Effector memory CD8-positive, alpha-beta T cell (primary cell): Measurements from ENCODE around the gene DVL2.
"Not testable (repeated sequence)": the region's sequence is repeated elsewhere in the genome, so short reads cannot be mapped to it uniquely, and the experiment has no call there.

Experiments used
- ATAC-seq: fragments of 150-1000 bp; cut with Tn5 transposase; replicated peaks from 2 replicates; pipeline ENCODE4 v1.10.0; 2021; ENCODE audit warnings: mild to moderate bottlenecking, moderate library complexity
- DNase-seq, 3 experiments: peaks; one replicate each; pipeline ENCODE4 v3.0.0; 2021
- H3K27ac Mint-ChIP-seq, 2 donors: one replicate each; pipeline ENCODE4 v1.8.0; 2022; ENCODE audit warnings: mild to moderate bottlenecking in 2 of 2, mixed read lengths in 2 of 2, moderate library complexity in 2 of 2
- H3K27me3 Mint-ChIP-seq, 2 donors: one replicate each; pipeline ENCODE4 v1.8.0; 2022; ENCODE audit warnings: mixed read lengths in 2 of 2
- H3K36me3 Mint-ChIP-seq: one replicate; pipeline ENCODE4 v1.8.0; 2022; ENCODE audit warnings: mild to moderate bottlenecking, moderate library complexity, mixed read lengths; ENCODE audit not compliant: insufficient read depth
- H3K4me1 Mint-ChIP-seq, 2 donors: one replicate each; pipeline ENCODE4 v1.8.0; 2022; ENCODE audit warnings: low read depth in 2 of 2, mixed read lengths in 2 of 2
- H3K4me3 Mint-ChIP-seq, 2 donors: one replicate each; pipeline ENCODE4 v1.8.0; 2022; ENCODE audit warnings: mild to moderate bottlenecking in 2 of 2, mixed read lengths in 2 of 2, moderate library complexity in 2 of 2
- H3K9me3 Mint-ChIP-seq, 2 donors: one replicate each; pipeline ENCODE4 v1.8.0; 2022; ENCODE audit warnings: mixed read lengths in 2 of 2

The DVL2 gene

GRCh38 chr17:7250695-7251627, 16.6 kb upstream of the DVL2 start:
- no peaks in the 10 kb centered on the region for H3K27me3 Mint-ChIP-seq
- peak; percentile 6 for ATAC-seq
- peaks cover 51% of the 10 kb centered on the region for H3K36me3 Mint-ChIP-seq
- no peaks in the 10 kb centered on the region for H3K9me3 Mint-ChIP-seq
- peak overlapping the region; percentile 99 to 100 for H3K27ac Mint-ChIP-seq
- no peak for DNase-seq
- H3K4me3 Mint-ChIP-seq, result peak overlapping the region; percentile 94 to 95
- peaks cover 28 to 37% of the 10 kb centered on the region in 2 donors for H3K4me1 Mint-ChIP-seq

DNA sequence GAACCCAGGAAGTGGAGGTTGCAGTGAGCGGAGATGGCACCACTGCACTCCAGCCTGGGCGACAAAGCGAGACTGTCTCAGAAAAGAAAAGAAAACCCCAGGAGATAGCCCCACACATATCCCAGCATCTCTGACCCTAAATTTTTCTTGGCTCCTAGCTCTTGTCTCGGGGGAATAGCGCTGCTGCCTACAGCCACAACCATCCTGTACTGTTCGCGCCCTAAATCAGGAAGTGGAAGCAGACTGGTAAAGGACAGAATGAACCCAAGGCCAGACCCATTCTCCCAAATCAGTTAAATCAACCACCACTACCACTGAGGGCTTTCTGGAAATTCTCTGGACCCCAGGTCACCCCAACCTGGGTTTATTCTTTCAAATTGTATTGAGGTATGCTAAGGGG, 15.5 kb upstream of the DVL2 start:
- Mint-ChIP-seq H3K27ac (peak overlapping the region in 1 of 2 donors; percentile 94), H3K4me3 (peak overlapping the region; percentile 94 to 95), H3K4me1 (peaks cover 28 to 36% of the 10 kb centered on the region in 2 donors), H3K27me3 (no peaks in the 10 kb centered on the region), H3K36me3 (peaks cover 49% of the 10 kb centered on the region), H3K9me3 (no peaks in the 10 kb centered on the region)
- no peak for ATAC-seq
- no peak for DNase-seq

DNA sequence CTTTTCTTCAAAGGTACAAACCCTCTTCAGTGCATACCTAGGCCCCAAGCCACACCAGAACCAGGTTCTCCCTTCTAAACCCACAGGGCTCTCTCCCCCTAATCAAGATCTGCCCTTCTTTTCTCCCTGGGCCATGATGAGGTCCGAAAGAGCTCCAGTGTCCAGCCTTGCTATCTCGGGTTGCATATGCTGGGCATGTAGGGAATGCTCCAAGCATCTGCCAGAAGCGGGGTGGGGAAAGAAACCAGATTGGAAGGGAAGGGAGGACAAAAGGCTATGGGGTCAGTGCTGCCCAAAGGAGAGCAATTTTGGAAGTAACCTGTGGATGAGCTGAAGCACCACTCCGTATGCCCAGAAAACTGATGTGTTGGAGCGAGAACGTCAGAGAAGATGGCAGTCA, 14.9 kb upstream of the DVL2 start:
- peak overlapping the region; percentile 19 to 61 for H3K27ac Mint-ChIP-seq
- H3K27me3 Mint-ChIP-seq, result no peaks in the 10 kb centered on the region
- ATAC-seq (no peak), DNase-seq (no peak)
- peak overlapping the region; percentile 51 to 95 for H3K4me3 Mint-ChIP-seq
- peaks cover 28 to 33% of the 10 kb centered on the region in 2 donors for H3K4me1 Mint-ChIP-seq
- H3K36me3 Mint-ChIP-seq, result peaks cover 50% of the 10 kb centered on the region
- no peaks in the 10 kb centered on the region for H3K9me3 Mint-ChIP-seq

DNA sequence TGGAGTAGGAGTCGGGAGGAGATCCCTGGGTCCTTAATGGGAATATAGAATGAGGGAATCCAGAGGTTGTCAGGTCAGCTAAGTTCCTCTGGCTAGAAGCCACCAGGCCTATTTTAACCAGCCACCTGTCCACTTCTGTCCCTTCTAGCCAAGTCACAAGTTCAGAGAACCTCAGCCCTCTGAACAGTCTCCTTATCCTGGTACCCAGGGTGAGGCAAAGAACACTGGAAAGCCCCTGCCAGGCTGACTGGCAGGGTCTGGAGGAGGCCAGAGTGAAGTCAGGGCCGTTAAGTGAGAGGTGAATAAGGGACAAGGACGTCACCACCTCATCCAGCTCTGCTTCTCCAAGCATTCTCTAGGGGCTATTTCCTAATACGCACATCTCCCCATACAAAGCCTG, 14.5 kb upstream of the DVL2 start:
- Mint-ChIP-seq H3K4me3 (no peak overlapping the region), H3K4me1 (peaks cover 28 to 33% of the 10 kb centered on the region in 2 donors), H3K9me3 (no peaks in the 10 kb centered on the region), H3K27me3 (no peaks in the 10 kb centered on the region), H3K27ac (peak overlapping the region in 1 of 2 donors; percentile 61), H3K36me3 (peaks cover 52% of the 10 kb centered on the region)
- ATAC-seq (no peak), DNase-seq (no peak)

DNA sequence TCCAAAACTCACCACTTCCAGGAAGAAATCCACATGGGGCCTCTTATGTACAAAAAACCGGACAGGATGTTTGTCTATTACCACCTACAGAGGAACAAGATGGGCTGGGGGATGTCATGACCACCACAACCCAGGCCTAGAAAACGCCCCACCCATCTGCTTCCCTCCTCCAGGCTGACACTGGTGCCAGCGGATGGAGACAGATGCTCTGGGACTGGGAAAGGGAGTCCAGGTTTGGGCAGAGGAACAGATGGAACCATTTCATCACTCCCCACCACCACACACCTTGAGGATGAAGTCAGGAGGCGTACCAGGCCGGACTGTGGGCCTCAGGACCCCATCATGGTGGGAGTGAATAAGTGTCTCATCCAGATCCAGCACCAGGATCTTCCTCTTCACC, 12.5 kb upstream of the DVL2 start:
- H3K36me3 Mint-ChIP-seq, result peaks cover 58% of the 10 kb centered on the region
- no peaks in the 10 kb centered on the region for H3K27me3 Mint-ChIP-seq
- no peak for ATAC-seq
- no peak for DNase-seq
- H3K9me3 Mint-ChIP-seq, result no peaks in the 10 kb centered on the region
- H3K4me3 Mint-ChIP-seq, result no peak overlapping the region
- peaks cover 28 to 34% of the 10 kb centered on the region in 2 donors for H3K4me1 Mint-ChIP-seq
- peak overlapping the region in 1 of 2 donors; percentile 66 for H3K27ac Mint-ChIP-seq

DNA sequence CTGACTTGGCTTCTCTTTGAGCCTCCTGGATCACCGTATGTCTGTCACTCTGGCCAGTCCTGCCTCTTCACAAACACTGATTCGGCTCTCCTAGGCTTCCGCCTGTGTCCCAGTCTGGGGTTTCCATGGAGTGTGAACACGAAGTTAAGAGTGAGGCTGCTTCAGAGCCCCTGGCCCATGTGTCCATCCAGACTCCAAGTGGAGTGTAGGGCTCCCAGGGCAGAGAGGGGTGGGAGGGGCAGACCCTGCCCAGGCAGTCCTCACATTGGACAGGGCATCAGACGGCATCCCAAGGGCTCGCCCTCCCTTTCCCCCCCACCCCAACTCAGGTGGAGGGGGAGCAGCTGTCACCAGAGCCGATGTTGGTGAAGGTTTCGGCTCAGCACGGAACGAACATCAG, 9.5 kb upstream of the DVL2 start:
- Mint-ChIP-seq H3K4me3 (peak overlapping the region in 1 of 2 donors; percentile 100), H3K36me3 (peaks cover 73% of the 10 kb centered on the region)

GRCh38 chr17:7243453-7243729, 9.1 kb upstream of the DVL2 start:
- Mint-ChIP-seq H3K27me3 (no peaks in the 10 kb centered on the region), H3K9me3 (no peaks in the 10 kb centered on the region), H3K4me1 (peaks cover 32 to 37% of the 10 kb centered on the region in 2 donors), H3K36me3 (peaks cover 76% of the 10 kb centered on the region), H3K27ac (peak overlapping the region; percentile 98 to 99), H3K4me3 (peak overlapping the region; percentile 99 to 100)
- DNase-seq (no peak), ATAC-seq (no peak)

More for the DNA sequence above, 9.5 kb upstream of the DVL2 start:
- H3K9me3 Mint-ChIP-seq, H3K27me3 Mint-ChIP-seq, DNase-seq, ATAC-seq: not testable (repeated sequence)
- H3K27ac Mint-ChIP-seq, result peak overlapping the region; percentile 98 to 99
- H3K4me1 Mint-ChIP-seq, result peaks cover 34 to 39% of the 10 kb centered on the region in 2 donors

- DNase-seq, result peak; percentile 90 to 95 (median 93)
- peak overlapping the region; percentile 99 to 100 for H3K4me3 Mint-ChIP-seq
- H3K9me3 Mint-ChIP-seq, result no peaks in the 10 kb centered on the region
- no peaks in the 10 kb centered on the region for H3K27me3 Mint-ChIP-seq
- H3K36me3 Mint-ChIP-seq, result peaks cover 76% of the 10 kb centered on the region
- ATAC-seq, result peak; percentile 53
- H3K4me1 Mint-ChIP-seq, result peaks cover 33 to 37% of the 10 kb centered on the region in 2 donors
- H3K27ac Mint-ChIP-seq, result peak overlapping the region; percentile 98 to 99
Observed at GRCh38 chr17:7242717-7243452, 8.6 kb upstream of the DVL2 start.

- Mint-ChIP-seq H3K36me3 (peaks cover 84% of the 10 kb centered on the region), H3K9me3 (no peaks in the 10 kb centered on the region), H3K4me1 (peaks cover 37 to 40% of the 10 kb centered on the region in 2 donors), H3K27me3 (no peaks in the 10 kb centered on the region), H3K4me3 (peak within 1 kb of the TSS; percentile 99 to 100), H3K27ac (peak within 1 kb of the TSS; percentile 98 to 99)
- ATAC-seq, result peak; percentile 45
- peak; percentile 88 to 93 (median 91) for DNase-seq
Observed at GRCh38 chr17:7241783-7242716, 7.7 kb upstream of the DVL2 start, which contains the start of gene GABARAP. Gene GABARAP, minus strand, starts transcription at chr17:7242449. Its CDS starts 119 bp downstream, at chr17:7242330.

DNA sequence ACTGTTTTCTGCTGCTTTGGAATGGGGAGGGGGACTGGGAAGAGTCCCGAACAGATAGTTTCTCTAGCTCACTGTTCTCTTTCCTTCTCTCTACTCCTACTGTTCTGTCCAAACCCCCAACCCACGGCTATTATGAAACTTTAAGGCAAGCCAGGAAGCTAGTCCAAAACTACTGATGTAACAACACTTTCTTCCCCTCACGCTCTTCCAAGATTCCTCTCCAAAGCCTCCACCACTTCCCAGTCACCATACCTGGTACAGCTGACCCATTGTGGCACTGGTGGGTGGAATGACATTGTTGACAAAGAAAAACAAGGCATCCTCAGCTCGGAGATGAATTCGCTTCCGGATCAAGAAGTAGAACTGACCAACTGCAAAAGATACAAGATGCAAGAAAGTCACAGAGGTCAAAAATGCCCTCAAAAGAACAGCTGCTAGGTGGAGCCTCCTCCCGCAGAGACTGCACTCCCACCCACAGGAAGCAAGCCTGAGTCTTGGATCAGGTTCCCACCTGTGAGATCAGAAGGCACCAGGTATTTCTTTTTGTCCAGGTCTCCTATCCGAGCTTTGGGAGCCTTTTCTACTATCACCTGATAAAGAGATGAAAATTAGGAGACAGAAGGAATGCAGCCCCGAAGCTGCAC, 6.9 kb upstream of the DVL2 start:
- ATAC-seq, result no peak
- H3K27ac Mint-ChIP-seq, result peak overlapping the region; percentile 98 to 99
- peak overlapping the region; percentile 99 to 100 for H3K4me3 Mint-ChIP-seq
- H3K4me1 Mint-ChIP-seq, result peaks cover 42 to 47% of the 10 kb centered on the region in 2 donors
- H3K36me3 Mint-ChIP-seq, result peaks cover 84% of the 10 kb centered on the region
- H3K27me3 Mint-ChIP-seq, result no peaks in the 10 kb centered on the region
- no peaks in the 10 kb centered on the region for H3K9me3 Mint-ChIP-seq
- no peak for DNase-seq

DNA sequence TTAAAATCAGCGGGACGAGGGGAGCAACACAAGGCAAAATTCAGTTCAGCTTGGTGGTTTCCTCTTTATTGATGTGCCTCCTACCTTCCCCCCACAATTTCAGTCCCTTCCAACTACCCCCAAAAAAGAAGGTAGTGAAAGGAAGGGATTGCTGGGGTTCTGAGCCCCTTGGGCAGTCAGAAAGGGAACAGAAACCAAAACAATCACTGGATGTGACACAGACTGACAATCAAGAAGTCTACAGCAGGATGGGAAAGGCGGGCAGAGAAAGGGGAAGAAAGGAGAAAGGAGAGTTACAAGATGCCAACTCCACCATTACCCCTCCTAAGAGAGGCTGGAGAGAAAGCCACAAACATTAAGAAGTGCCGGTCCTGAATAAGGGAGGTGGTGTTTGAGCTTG, 6.1 kb upstream of the DVL2 start:
- peaks cover 83% of the 10 kb centered on the region for H3K36me3 Mint-ChIP-seq
- peak overlapping the region; percentile 99 to 100 for H3K4me3 Mint-ChIP-seq
- ATAC-seq, result no peak
- H3K27ac Mint-ChIP-seq, result peak overlapping the region; percentile 38 to 89
- no peaks in the 10 kb centered on the region for H3K27me3 Mint-ChIP-seq
- DNase-seq, result no peak
- no peaks in the 10 kb centered on the region for H3K9me3 Mint-ChIP-seq
- peaks cover 46 to 54% of the 10 kb centered on the region in 2 donors for H3K4me1 Mint-ChIP-seq
